Stimulated activated CD8-positive, alpha-beta memory T cell treated with anti-CD3 and anti-CD28 coated beads, Interleukin-4, amount 100 ng/mL, for 4 hours (primary cell): Measurements from ENCODE around the gene KLHDC4.
"Not testable (repeated sequence)": the region's sequence is repeated elsewhere in the genome, so short reads cannot be mapped to it uniquely, and the experiment has no call there.

ENCODE experiments used
- DNase-seq, 2 donors: peaks; one replicate each; pipeline ENCODE4 v3.0.0-alpha.2; 2020; ENCODE audit warnings: low read depth in 2 of 2, low spot score in 1 of 2

KLHDC4 gene

DNA sequence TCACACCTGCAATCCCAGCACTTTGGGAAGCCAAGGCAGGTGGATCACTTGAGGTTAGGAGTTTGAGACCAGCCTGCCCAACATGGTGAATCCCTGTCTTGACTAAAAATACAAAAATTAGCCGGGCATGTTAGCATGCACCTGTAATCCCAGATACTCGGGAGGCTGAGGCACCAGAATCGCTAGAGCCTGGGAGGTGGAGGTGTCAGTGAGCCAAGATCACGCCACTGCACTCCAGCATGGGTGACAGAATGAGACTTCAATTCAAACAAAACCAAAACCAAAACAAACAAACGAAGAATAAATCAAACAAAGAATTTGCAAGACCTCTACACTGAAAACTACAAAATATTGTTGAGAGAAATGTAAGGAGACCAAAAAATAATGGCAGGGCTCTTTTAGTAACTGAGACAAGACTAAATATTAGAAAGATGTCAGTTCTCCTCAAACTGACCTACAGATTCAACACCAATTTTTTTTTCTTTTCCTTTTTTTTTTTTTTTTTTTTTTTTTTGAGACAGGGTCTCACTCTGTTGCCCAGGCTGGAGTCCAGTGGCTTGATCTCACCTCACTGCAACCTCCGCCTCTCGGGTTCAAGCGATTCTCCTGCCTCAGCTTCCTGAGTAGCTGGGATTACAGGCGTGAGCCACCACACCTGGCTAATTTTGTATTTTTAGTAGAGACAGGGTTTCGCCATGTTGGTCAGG, 23.1 kb upstream of the KLHDC4 start:
- DNase-seq = not testable (repeated sequence)

GRCh38 chr16:87787451-87788091, 21.8 kb upstream of the KLHDC4 start:
- DNase-seq = not testable (repeated sequence)

GRCh38 chr16:87784812-87785211, 19.0 kb upstream of the KLHDC4 start:
- no peak for DNase-seq

GRCh38 chr16:87782033-87782432, 16.2 kb upstream of the KLHDC4 start:
- DNase-seq = no peak

GRCh38 chr16:87780385-87780989, 14.7 kb upstream of the KLHDC4 start:
- DNase-seq = no peak

DNA sequence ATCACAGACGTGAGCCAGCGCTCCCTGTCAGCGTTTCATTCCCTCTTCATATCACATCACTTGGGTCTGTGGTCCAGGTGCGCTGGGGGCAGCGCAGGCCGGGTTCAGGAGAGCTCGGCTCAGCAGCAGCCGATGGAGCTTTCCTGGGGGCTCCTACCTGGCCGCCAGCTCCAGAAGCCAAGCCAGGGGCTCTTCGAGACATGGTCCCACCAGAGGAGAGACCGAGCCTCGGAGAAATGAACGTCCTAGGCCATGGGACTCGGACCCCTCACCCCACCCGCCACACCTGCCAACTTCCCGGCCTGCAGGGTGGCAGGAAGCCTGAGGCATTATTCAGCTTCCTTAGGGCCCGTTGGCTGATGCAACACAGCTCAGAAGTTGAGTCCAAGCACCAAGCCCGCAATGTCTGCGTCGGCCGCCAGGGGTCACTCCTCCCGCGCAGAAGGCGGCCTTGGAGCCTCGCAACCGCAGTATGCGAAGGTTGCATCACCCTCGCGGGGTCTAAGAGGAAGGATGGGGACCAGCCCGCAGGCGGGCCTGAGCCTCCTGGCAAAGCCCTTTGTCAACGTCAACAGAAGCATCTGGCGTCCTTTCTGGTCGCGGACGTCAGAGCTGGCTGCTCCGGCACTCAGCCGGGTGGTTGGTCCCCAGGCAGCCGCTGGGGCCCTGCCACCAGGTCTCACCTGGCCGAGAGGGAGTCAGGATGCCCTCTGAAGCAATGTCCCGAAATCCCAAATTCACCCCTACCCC, 13.2 kb upstream of the KLHDC4 start:
- peak; percentile 87 to 89 for DNase-seq

DNA sequence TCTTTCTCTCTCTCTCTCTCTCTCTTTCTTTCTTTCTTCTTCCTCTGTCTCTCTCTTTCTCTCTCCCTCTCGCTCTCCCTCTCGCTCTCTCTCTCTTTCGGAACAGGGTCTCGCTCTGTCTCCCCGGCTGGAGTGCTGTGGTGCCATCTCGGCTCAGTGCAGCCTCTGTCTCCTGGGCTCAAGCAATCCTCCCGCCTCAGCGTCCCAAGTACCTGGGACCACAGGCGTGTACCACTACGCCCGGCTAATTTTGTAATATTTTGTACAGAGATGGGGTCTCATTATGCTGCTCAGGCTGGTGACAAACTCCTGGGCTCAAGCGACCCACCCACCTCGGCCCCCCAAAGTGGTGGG, 12.7 kb upstream of the KLHDC4 start:
- DNase-seq = no peak

- not testable (repeated sequence) for DNase-seq
Measured at GRCh38 chr16:87773836-87774235, 8.1 kb upstream of the KLHDC4 start.

DNA sequence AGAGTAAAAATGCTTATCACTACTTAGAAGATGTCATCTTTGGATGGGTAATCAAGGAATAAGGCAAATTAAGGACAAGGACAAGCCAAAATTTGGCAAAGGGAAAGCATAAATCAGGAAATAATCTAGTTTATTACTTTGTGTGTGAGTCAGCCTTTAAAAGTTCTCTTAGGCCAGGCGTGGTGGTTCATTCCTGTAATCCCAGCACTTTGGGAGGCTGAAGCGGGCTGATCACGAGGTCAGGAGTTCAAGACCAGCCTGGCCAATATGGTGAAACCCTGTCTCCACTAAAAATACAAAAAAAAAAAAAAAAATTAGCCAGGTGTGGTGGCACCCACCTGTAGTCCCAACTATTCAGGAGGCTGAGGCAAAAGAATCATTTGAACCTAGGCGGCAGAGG, 1.7 kb upstream of the KLHDC4 start:
- not testable (repeated sequence) for DNase-seq

DNA sequence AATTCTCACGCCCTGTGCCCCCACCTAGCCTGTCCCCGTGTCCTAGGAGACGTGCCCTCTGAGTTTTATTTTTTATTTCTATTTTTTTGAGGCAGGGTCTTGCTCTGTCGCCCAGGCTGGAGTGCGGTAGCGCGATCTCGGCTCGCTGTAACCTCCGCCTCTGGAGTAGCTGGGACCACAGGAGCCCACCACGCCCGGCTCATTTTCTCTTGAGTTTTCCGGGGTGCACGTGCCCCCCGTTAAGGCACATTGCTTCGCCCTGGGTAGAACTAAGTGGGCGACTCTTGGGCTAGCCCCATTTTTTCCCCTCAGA, 655 bp upstream of the KLHDC4 start:
- no peak for DNase-seq

- DNase-seq = peak; percentile 42 to 60
Measured at GRCh38 chr16:87765473-87765775, 362 bp downstream of the KLHDC4 start.

GRCh38 chr16:87764600-87765472, 950 bp downstream of the KLHDC4 start:
- no peak for DNase-seq

DNA sequence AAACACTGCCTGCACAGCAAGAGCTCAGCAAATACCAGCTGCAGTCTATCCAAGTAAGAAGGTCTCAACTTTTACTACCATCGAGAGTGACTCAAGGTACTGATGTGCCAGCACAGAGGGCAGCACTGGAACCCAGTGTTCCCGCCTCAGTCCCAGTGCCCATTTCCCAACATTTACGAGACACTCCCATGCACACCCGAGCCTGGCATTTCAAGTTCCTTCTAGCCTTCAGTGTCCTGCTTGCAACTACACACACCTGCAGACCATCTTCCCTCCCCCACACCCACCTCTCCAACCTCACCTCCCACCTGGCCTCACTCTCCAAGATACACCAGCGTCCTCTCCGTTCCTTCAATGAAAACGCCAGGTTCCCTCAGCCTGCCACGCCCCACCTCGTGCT, 3.2 kb downstream of the KLHDC4 start:
- no peak for DNase-seq

DNA sequence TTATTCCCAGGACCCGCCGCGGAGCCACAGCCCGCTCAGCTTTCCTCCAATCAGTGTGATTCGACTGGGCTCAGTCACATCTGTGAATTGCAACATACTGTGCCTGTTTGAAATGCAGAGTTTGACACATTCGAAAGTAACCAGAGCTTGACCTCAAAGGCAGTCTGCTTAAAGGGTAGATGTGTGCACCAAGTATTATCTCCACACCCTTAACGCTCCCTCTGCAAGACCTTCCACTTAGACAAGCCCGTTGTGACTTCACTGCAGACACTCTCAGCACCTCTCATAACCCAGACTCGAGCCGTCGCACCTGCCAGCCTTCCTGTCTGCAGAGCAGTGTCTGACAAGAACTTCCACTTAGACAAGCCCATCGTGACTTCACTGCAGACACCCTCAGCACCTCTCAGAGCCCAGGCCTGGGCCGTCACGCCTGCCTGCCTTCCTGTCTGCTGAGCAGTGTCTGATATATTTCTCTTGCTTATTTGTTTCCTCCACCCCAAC, 3.7 kb downstream of the KLHDC4 start:
- no peak for DNase-seq

DNA sequence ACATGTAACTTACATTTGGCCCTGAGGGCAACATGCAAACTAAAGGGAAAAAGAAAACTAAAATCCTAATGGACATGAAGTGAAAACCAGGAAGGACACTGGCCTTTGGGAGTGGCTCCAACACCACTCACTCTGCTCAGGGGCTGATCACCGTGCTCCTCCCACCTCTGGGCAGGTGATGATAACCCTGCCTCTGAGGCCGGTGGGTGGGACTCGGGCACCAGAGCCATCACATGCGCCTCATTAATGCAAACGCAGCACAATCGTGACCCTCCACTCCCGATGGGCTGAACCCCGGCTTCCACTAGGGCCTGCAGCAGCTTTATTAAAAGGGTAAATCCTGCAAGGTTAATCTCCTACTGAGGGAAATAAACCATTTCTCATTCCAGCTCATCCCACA, 4.7 kb downstream of the KLHDC4 start:
- DNase-seq = no peak

DNA sequence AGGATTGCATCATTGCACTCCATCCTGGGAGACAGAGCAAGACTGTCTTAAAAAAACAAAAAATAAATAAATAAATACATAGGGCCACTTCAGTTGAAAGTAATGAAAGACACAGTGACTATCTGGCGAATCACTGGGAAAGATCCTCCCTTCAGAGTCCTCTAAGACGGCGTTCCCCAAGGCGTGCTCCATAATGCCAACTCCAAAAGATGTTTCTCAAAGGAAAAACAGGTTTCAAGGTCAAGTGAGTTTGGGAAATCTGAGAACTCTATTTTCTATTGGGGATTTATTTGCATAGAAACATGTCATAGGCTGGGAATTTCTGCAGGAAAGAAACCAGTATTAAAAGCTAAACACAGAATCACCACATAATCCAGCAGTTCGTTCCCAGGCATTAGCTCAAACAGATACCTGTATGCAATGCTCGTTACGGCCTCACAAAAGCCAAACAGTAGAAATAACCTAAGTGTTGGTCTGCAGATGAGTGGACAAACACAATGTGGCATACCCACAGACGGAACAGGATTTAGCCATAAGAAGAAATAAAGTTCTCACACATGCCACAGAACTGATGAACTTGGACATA, 7.9 kb downstream of the KLHDC4 start:
- no peak for DNase-seq

GRCh38 chr16:87754535-87754934, 11.3 kb downstream of the KLHDC4 start:
- no peak for DNase-seq

GRCh38 chr16:87747626-87748414, 18.0 kb downstream of the KLHDC4 start:
- no peak for DNase-seq

DNA sequence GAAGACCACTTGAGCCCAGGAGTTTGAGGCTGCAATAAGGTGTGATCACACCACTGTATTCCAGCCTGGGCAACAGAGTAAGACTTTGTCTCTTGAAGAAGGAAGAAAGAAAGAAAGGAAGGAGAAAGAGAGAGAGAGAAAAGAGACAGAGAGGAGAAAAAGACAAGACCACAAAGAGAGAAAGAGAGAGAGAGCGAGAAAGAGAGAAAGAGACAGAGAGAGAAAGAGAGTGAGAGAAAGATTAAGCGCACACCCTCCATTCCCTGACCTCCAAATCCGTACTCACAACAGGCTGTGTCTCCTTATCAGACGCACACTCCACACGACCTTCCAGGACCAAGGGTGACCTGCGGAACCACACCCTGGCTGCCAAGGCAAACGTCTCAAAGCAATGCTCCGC, 19.6 kb downstream of the KLHDC4 start:
- DNase-seq = no peak
